C4-2B (cell line): ENCODE results near the gene PPP3CA.

Experiments used
- H3K27ac ChIP-seq: fragments of 450-650 bp; 2 replicates; pipeline ENCODE4 v1.5.1; 2017
- ZFX ChIP-seq: fragments of 450-650 bp; IDR thresholded peaks from 2 replicates; pipeline ENCODE4 v1.6.1; 2017
- TF ChIP-seq, protein P1 (sequence below): fragments of 450-650 bp; conservative IDR thresholded peaks from 2 replicates; pipeline ENCODE4 v1.5.1; 2017; ENCODE audit warnings: mild to moderate bottlenecking

Gene PPP3CA

DNA sequence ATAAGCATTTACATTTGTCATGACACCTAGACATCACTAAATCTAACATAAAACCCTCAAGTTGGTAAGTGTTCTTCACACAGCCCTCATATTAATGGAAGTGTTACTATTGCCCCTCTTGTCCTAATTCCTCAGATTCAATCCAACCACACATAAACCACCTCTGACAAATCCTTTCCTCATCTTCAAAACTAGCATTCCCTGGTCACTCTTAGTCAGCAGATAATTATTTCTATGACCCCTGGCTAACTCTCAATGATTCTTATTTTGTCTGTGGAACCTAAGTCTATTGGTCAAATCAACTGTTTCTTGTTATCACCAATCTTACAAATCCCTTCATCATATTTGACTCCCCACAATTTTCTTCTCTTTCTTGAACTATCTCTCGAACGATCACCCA, 168.6 kb downstream of the PPP3CA start:
- no peak overlapping the region for H3K27ac ChIP-seq
- TF ChIP-seq ZFX = no peak
- TF ChIP-seq, protein P1, sequence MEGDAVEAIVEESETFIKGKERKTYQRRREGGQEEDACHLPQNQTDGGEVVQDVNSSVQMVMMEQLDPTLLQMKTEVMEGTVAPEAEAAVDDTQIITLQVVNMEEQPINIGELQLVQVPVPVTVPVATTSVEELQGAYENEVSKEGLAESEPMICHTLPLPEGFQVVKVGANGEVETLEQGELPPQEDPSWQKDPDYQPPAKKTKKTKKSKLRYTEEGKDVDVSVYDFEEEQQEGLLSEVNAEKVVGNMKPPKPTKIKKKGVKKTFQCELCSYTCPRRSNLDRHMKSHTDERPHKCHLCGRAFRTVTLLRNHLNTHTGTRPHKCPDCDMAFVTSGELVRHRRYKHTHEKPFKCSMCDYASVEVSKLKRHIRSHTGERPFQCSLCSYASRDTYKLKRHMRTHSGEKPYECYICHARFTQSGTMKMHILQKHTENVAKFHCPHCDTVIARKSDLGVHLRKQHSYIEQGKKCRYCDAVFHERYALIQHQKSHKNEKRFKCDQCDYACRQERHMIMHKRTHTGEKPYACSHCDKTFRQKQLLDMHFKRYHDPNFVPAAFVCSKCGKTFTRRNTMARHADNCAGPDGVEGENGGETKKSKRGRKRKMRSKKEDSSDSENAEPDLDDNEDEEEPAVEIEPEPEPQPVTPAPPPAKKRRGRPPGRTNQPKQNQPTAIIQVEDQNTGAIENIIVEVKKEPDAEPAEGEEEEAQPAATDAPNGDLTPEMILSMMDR = no peak

DNA sequence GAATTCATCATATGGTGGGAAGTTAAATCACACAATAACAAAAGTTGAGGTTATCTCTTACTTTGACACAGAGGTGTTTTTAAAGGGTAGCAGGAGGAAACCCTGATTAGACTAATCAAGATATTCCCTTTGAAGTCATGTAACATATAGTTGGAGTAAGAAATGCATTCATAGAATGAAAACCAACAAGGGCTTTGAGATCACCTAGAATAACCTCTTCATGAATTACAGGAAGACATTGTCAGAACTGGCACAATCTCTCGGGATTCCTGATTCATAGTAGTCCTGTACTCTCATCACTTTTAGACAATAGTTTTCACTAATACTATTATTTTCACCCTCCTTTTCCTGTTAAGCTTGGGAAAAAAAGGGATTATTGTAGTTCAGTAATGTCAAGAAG, 170.2 kb downstream of the PPP3CA start:
- no peak overlapping the region for H3K27ac ChIP-seq
- TF ChIP-seq ZFX = no peak
- TF ChIP-seq, protein P1 = no peak

DNA sequence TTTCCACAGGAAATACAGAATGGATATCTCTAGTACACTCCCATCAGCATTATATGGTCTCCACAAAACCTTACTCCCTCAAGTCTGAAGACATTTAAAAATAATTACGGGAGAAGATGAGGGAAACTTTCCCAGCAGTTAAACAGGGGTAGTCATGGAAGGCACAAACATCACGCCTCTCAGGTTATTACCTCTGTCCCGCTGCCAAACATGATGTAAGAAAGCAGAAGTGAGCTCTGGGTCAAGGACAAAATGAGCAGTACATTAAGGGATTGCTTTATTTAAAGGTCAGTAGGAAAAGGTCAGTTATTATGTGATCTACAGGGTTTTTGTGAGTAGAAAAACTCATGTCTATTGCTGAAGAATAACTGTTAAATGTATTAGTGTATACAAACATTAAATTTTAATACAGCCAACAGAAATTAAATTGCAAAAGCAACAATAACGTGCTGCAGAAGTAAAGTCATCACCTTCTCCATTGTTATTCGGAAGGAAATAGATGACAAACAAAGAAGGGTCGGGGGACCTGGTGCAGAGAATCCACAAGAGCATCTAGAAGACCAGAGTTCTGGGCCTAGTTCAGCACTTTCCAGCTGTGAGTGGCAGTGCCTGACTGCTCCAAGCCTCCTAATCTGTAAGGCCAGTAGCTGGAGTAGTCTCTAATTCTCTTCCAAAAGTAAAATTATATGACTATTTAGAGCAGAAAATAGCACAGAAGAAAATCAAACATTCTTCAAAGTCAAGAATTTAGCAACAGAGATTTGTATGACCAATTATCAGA, 171.2 kb downstream of the PPP3CA start:
- TF ChIP-seq ZFX = no peak
- TF ChIP-seq, protein P1 = no peak
- H3K27ac ChIP-seq = peak overlapping the region; percentile 46; the same call in 1 of the 2 replicates

DNA sequence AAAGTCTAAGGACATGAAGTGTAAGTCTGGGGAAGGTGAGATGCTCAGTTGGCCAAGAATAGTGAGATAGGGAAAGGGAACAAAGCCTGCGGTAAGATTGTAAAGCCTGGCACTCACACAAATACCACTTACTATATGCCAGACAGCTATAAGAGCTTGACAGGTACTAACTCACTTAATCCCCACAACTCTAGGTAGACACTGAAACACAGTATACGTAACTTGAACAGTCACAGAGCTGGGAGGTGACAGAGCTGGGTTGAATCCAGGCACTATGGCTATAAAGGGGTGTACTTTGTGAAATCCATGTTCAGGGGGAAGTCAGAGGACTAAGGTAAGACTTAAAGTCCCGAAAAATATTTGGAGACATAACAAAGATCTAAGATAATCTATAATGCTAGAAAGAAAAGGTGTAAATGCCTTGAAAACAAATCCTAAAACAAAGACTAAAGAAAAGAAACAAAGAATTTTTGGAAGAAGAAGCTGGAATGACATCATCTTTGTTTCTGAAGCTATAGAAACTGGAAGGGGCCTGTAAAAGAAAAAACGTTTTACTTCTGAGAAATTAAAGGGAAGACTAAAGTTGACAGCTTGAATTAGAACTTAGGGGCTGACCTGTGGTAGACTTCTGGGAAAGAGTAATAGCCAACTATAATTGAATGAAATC, 172.5 kb downstream of the PPP3CA start:
- H3K27ac ChIP-seq = peak overlapping the region; percentile 51; the same call in 1 of the 2 replicates
- TF ChIP-seq ZFX = no peak
- TF ChIP-seq, protein P1 = no peak

DNA sequence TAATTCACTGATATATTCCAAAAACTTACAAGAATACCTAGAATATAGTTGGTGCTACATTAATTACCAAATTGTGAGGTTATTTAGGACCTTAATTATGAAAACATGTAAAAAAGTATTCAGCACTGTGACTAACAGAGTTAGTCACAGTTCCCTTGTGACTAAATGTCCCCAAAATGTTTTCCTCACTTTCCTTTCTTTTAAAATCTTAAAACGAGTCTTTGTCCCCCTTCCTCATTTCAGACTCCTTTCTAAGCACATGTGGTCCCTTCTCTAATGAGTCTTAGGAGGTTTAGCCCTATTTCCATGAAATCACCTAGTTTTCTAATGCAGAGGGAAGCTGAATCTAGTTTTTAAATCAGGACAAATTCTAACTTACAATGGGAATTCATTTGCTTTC, 175.0 kb downstream of the PPP3CA start:
- TF ChIP-seq ZFX = no peak
- TF ChIP-seq, protein P1 = no peak
- H3K27ac ChIP-seq = no peak overlapping the region

DNA sequence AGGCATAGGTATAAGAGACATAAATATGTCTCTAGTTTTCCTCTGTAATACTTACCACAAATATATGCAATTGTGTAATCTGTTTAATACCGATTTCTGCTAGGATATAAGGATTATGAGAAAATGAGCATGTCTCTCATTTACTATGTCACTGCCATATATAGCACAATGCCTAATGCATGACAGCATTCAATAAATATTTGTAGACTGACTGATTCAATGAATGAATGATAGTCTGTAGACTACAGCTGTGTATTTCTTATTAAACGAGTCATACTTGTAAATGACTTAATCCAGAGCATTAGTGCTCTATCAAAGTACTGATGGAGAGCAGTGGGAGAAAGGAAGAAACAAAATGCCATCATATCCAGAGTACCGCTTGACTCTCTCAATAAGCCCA, 175.6 kb downstream of the PPP3CA start:
- no peak overlapping the region for H3K27ac ChIP-seq
- TF ChIP-seq, protein P1 = no peak
- TF ChIP-seq ZFX = no peak
